PC-9 (cell line): Measurements from ENCODE around the gene PLB1. TPM values are rescaled to one million over a fixed set of nuclear protein-coding genes. Genes with fewer than 3 reads are reported as not detected.

Experiments
- BruUV-seq: library from RNA; stranded (reverse); fragments of 400-500 nt; replicated peaks from 2 replicates; lab custom pipeline; 2021; lab: Mats Ljungman, UMichigan
- CTCF ChIA-PET: fragments of 300-600 bp; sonication (Branson Sonifier 250); formaldehyde crosslinking; loops from one replicate; lab custom pipeline; 2022; ENCODE audit warnings: antibody characterized with exemption; lab: Charles Lee
- POLR2A ChIA-PET: fragments of 300-600 bp; sonication (Branson Sonifier 250); formaldehyde crosslinking; loops from one replicate; lab custom pipeline; 2022; ENCODE audit warnings: antibody characterized with exemption; ENCODE audit not compliant: unreplicated experiment; lab: Charles Lee
- DNase-seq, 2 experiments: peaks; one replicate each; pipeline versions ENCODE4 v3.0.0 to v3.0.0-alpha.2; 2015 to 2022; ENCODE audit warnings: mixed read lengths in 1 of 2
- H2AFZ ChIP-seq: fragments of 200-600 bp; sonication (generic); 2 replicates; pipeline ENCODE4 v1.8.1; 2017; ENCODE audit warnings: antibody characterized with exemption
- H3F3A ChIP-seq: fragments of 200-600 bp; sonication (generic); 2 replicates; pipeline ENCODE4 v1.8.1; 2017; ENCODE audit warnings: antibody characterized with exemption, mild to moderate bottlenecking, low read depth; ENCODE audit not compliant: insufficient read depth
- H3K27ac ChIP-seq: fragments of 200-600 bp; sonication (generic); 2 replicates; pipeline ENCODE4 v1.6.1; 2016; ENCODE audit warnings: mixed run types
- H3K27me3 ChIP-seq: fragments of 200-600 bp; sonication (generic); 2 replicates; pipeline ENCODE4 v1.6.1; 2016; ENCODE audit warnings: low read depth, mixed run types; ENCODE audit not compliant: insufficient read depth
- H3K36me3 ChIP-seq: fragments of 200-600 bp; sonication (generic); 2 replicates; pipeline ENCODE4 v1.6.1; 2016; ENCODE audit warnings: low read depth, mixed run types
- H3K4me1 ChIP-seq: fragments of 200-600 bp; sonication (generic); replicated peaks from 2 replicates; pipeline ENCODE4 v1.6.1; 2016; ENCODE audit warnings: mixed run types; ENCODE audit not compliant: insufficient read depth
- H3K4me2 ChIP-seq: fragments of 200-600 bp; sonication (generic); 2 replicates; pipeline ENCODE4 v1.6.1; 2017; ENCODE audit warnings: mixed run types
- H3K4me3 ChIP-seq: fragments of 200-600 bp; sonication (generic); 2 replicates; pipeline ENCODE4 v1.6.1; 2016; ENCODE audit warnings: mixed run types
- H3K79me2 ChIP-seq: fragments of 200-600 bp; sonication (generic); 2 replicates; pipeline ENCODE4 v1.6.1; 2017; ENCODE audit warnings: low read depth, mixed run types
- H3K9me2 ChIP-seq: fragments of 200-600 bp; sonication (generic); 2 replicates; pipeline ENCODE4 v1.8.1; 2017; ENCODE audit warnings: mild to moderate bottlenecking; ENCODE audit not compliant: insufficient read depth
- H3K9me3 ChIP-seq: fragments of 200-600 bp; sonication (generic); 2 replicates; pipeline ENCODE4 v1.8.1; 2016; ENCODE audit warnings: low read depth; ENCODE audit not compliant: insufficient read depth
- H4K20me1 ChIP-seq: fragments of 200-600 bp; sonication (generic); 2 replicates; pipeline ENCODE4 v1.8.1; 2017; ENCODE audit not compliant: insufficient read depth
- EZH2 ChIP-seq: fragments of 200-600 bp; sonication (generic); IDR thresholded peaks from 2 replicates; pipeline ENCODE4 v1.8.0; 2017; ENCODE audit warnings: antibody characterized with exemption, low read depth
- intact Hi-C: fragments of 100-400 bp; cut with micrococcal nuclease; formaldehyde crosslinking; loops from one replicate; pipeline ENCODE4 v1.10.0; 2022; ENCODE audit not compliant: unreplicated experiment
- total RNA-seq: library from RNA; stranded (reverse); gene quantifications from 2 replicates; pipeline ENCODE4 v1.2.3, GENCODE V29; 2021
- TF ChIP-seq, protein P1 (sequence below): fragments of 200-600 bp; sonication (generic); conservative IDR thresholded peaks from 2 replicates; pipeline ENCODE4 v1.6.1; 2017; ENCODE audit warnings: mixed run types, antibody characterized with exemption, mild to moderate bottlenecking, moderate library complexity

PLB1 gene
- total RNA-seq, 1 experiment from 2014 or later: 2.7 TPM

DNA sequence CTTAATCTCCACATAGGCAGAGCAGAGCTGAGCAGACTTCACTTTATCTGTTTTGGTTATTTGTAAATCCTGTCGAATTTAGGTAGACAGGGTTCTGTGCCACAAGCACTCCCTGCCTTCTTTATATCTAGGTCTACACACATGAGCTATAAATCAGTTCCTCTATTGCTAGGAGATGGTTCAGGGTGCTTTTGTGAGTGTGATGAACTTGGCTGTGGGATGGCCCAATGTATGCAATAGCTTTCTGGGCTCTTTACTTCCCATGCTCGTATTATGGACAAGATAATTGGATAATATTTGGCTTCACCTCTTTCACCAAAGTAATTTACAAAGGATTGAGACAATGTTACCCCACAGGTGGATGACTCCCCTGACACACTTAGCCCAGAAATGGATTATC, 72.2 kb downstream of the PLB1 start:
- CTCF ChIA-PET: interaction anchor here (0.6 kb wide), 2 partner anchors 133 to 612 kb away, joined by 4 read pairs; no protein-coding TSS in a partner anchor
- no peak overlapping the region for H2AFZ ChIP-seq

DNA sequence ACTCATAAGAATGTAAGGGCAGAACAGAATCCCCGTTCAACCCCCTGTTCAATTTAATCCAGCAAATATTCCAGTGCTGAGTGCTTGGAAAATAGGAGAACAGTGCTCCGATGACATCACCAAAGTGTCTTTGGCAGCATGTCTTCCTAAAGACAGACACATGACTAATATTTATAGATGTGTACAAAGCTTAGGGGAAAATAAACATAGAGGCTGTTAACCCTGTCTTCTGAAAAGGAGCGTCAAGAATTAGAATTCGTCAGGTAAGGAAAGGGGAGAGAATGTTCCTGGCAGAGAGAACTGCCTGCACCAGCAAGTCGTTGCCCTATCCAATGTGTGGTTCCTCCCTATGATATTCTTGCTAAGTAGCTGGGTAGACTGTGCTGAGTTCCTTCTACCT, 72.7 kb downstream of the PLB1 start:
- H3K9me2 ChIP-seq: no peaks in the 10 kb centered on the region
- no peak for DNase-seq
- H3K9me3 ChIP-seq: 0 out of 2 replicates have a peak, but pooled peaks cover 7% of the 10 kb centered on the region
- no peak overlapping the region for H3K4me3 ChIP-seq
- H3K79me2 ChIP-seq: no peaks in the 10 kb centered on the region
- no peak overlapping the region for H3K4me2 ChIP-seq
- POLR2A ChIA-PET: no interaction called here
- no peaks in the 10 kb centered on the region for H4K20me1 ChIP-seq
- TF ChIP-seq, protein P1, sequence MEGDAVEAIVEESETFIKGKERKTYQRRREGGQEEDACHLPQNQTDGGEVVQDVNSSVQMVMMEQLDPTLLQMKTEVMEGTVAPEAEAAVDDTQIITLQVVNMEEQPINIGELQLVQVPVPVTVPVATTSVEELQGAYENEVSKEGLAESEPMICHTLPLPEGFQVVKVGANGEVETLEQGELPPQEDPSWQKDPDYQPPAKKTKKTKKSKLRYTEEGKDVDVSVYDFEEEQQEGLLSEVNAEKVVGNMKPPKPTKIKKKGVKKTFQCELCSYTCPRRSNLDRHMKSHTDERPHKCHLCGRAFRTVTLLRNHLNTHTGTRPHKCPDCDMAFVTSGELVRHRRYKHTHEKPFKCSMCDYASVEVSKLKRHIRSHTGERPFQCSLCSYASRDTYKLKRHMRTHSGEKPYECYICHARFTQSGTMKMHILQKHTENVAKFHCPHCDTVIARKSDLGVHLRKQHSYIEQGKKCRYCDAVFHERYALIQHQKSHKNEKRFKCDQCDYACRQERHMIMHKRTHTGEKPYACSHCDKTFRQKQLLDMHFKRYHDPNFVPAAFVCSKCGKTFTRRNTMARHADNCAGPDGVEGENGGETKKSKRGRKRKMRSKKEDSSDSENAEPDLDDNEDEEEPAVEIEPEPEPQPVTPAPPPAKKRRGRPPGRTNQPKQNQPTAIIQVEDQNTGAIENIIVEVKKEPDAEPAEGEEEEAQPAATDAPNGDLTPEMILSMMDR: no peak
- no peak for TF ChIP-seq EZH2
- H3K27me3 ChIP-seq: no peaks in the 10 kb centered on the region
- CTCF ChIA-PET: interaction anchor here (0.6 kb wide), 1 partner anchor 132 kb away, joined by 4 read pairs; no protein-coding TSS in a partner anchor
- no peak overlapping the region for H2AFZ ChIP-seq
- peaks cover 4% of the 10 kb centered on the region; the same call in 1 of the 2 replicates for H3F3A ChIP-seq
- peaks cover 6% of the 10 kb centered on the region for H3K4me1 ChIP-seq
- BruUV-seq: no TSS peak
- intact Hi-C loops: loop anchor here (10.0 kb wide), 1 partner anchor 326 kb away; the partner anchor contains the start of gene WDR43
- no peaks in the 10 kb centered on the region for H3K36me3 ChIP-seq
- H3K27ac ChIP-seq: no peak overlapping the region

More for the DNA sequence above, 72.2 kb downstream of the PLB1 start:
- POLR2A ChIA-PET: no interaction called here
- H3K9me2 ChIP-seq: no peaks in the 10 kb centered on the region
- peaks cover 6% of the 10 kb centered on the region for H3K4me1 ChIP-seq
- H4K20me1 ChIP-seq: no peaks in the 10 kb centered on the region
- intact Hi-C loops: loop anchor here (10.0 kb wide), 1 partner anchor 327 kb away; the partner anchor contains the start of gene WDR43
- no TSS peak for BruUV-seq
- H3K4me2 ChIP-seq: no peak overlapping the region
- no peak for DNase-seq
- no peaks in the 10 kb centered on the region for H3K79me2 ChIP-seq
- peaks cover 4% of the 10 kb centered on the region; the same call in 1 of the 2 replicates for H3F3A ChIP-seq
- H3K27me3 ChIP-seq: no peaks in the 10 kb centered on the region
- 0 out of 2 replicates have a peak, but pooled peaks cover 7% of the 10 kb centered on the region for H3K9me3 ChIP-seq
- no peak overlapping the region for H3K27ac ChIP-seq
- H3K36me3 ChIP-seq: no peaks in the 10 kb centered on the region
- H3K4me3 ChIP-seq: no peak overlapping the region
- TF ChIP-seq, protein P1: no peak
- no peak for TF ChIP-seq EZH2

DNA sequence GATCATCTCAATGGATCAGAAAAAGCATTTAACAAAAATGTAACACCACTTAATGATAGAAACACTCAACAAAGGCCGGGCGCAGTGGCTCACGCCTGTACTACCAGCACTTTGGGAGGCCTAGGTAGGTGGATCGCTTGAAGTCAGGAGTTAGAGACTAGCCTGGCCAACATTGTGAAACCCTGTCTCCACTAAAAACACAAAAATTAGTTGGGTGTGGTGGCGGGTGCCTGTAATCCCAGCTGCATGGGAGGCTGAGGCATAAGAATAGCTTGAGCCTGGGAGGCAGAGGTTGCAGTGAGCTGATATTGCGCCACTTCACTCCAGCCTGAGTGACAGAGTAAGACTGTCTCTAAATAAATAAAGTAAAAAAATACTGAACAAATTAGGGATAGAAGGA, 74.6 kb downstream of the PLB1 start:
- Histone ChIP-seq H3K27me3 (no peaks in the 10 kb centered on the region), H3K4me2 (no peak overlapping the region), H2AFZ (no peak overlapping the region), H3K36me3 (no peaks in the 10 kb centered on the region), H3K4me1 (peaks cover 6% of the 10 kb centered on the region), H3K4me3 (no peak overlapping the region), H3K27ac (no peak overlapping the region), H3K9me2 (no peaks in the 10 kb centered on the region), H3K79me2 (no peaks in the 10 kb centered on the region), H3F3A (peaks cover 4% of the 10 kb centered on the region; the same call in 1 of the 2 replicates), H3K9me3 (0 out of 2 replicates have a peak, but pooled peaks cover 7% of the 10 kb centered on the region), H4K20me1 (no peaks in the 10 kb centered on the region)
- ChIA-PET POLR2A (no interaction called here), CTCF (no interaction called here)
- BruUV-seq: no TSS peak
- TF ChIP-seq, protein P1: no peak
- TF ChIP-seq EZH2: no peak
- no peak for DNase-seq
- intact Hi-C loops: loop anchor here (10.0 kb wide), 1 partner anchor 354 kb away; no protein-coding TSS in a partner anchor
